HepG2 (cell line): ENCODE results near the gene IGF2BP1. TPM values are rescaled to one million over a fixed set of nuclear protein-coding genes. Genes with fewer than 3 reads are reported as not detected.

Experiments
- AKAP8 ChIP-seq: sonication (generic); formaldehyde crosslinking; IDR thresholded peaks from 2 replicates; pipeline ENCODE4 v1.5.1; 2020; ENCODE audit warnings: mild to moderate bottlenecking, missing genetic modification reagents
- ARID4A ChIP-seq: sonication (generic); formaldehyde crosslinking; IDR thresholded peaks from 2 replicates; pipeline ENCODE4 v1.5.0; 2020; ENCODE audit warnings: mild to moderate bottlenecking, missing genetic modification reagents, borderline replicate concordance
- BRCA1 ChIP-seq: sonication (generic); formaldehyde crosslinking; IDR thresholded peaks from 2 replicates; pipeline ENCODE4 v1.4.0; 2020; ENCODE audit warnings: missing genetic modification reagents
- GATA4 ChIP-seq: sonication (generic); IDR thresholded peaks from 2 replicates; pipeline ENCODE4 v1.6.1; 2016; ENCODE audit warnings: antibody characterized with exemption, low read depth, borderline replicate concordance
- KMT2A ChIP-seq: sonication (generic); formaldehyde crosslinking; IDR thresholded peaks from 2 replicates; pipeline ENCODE4 v1.4.0; 2020; ENCODE audit warnings: missing genetic modification reagents
- MBD4 ChIP-seq: IDR thresholded peaks from 2 replicates; pipeline ENCODE4 v1.6.1; 2012; ENCODE audit warnings: low read length, inconsistent platforms, borderline replicate concordance
- NCOR1 ChIP-seq: fragments of 200-600 bp; sonication (generic); IDR thresholded peaks from 2 replicates; pipeline ENCODE4 v1.7.0; 2017; ENCODE audit warnings: antibody characterized with exemption, low read length, borderline replicate concordance
- PHF5A ChIP-seq: IDR thresholded peaks from one replicate; pipeline ENCODE4 v1.6.1; 2018; ENCODE audit warnings: low read depth, missing genetic modification reagents; ENCODE audit not compliant: unreplicated experiment
- SALL2 ChIP-seq: sonication (generic); formaldehyde crosslinking; IDR thresholded peaks from 2 replicates; pipeline ENCODE4 v1.8.1; 2023; ENCODE audit warnings: mild to moderate bottlenecking, missing genetic modification reagents, inconsistent platforms
- SNAPC4 ChIP-seq: sonication (generic); formaldehyde crosslinking; IDR thresholded peaks from 2 replicates; pipeline ENCODE4 v1.4.0; 2020; ENCODE audit warnings: mild to moderate bottlenecking, missing genetic modification reagents
- SOX13 ChIP-seq, 3 experiments: fragments of 450-650 bp in 1 of 3; sonication (generic) in 1 of 3; formaldehyde crosslinking in 1 of 3; IDR thresholded peaks in 2 of 3; conservative IDR thresholded peaks in 1 of 3; 2 replicates each; pipeline versions ENCODE4 v1.5.0 to v1.6.1; 2016 to 2020; ENCODE audit warnings: antibody characterized with exemption in 1 of 3, mild to moderate bottlenecking in 1 of 3, missing compliant biosample characterization in 1 of 3, missing genetic modification reagents in 1 of 3, moderate library complexity in 1 of 3
- TAF1 ChIP-seq: sonication (generic); formaldehyde crosslinking; IDR thresholded peaks from 2 replicates; pipeline ENCODE4 v1.4.0; 2020; ENCODE audit warnings: missing genetic modification reagents
- THAP11 ChIP-seq: IDR thresholded peaks from 2 replicates; pipeline ENCODE4 v1.6.1; 2016; ENCODE audit warnings: missing biosample characterization, missing genetic modification reagents
- ZNF263 ChIP-seq: sonication (generic); formaldehyde crosslinking; IDR thresholded peaks from 2 replicates; pipeline ENCODE4 v1.4.0; 2020; ENCODE audit warnings: missing genetic modification reagents
- ZNF776 ChIP-seq: sonication (generic); formaldehyde crosslinking; IDR thresholded peaks from 2 replicates; pipeline ENCODE4 v1.4.0; 2020; ENCODE audit warnings: mild to moderate bottlenecking, missing genetic modification reagents
- ZNF782 ChIP-seq: sonication (generic); formaldehyde crosslinking; IDR thresholded peaks from 2 replicates; pipeline ENCODE4 v1.4.0; 2020; ENCODE audit warnings: missing genetic modification reagents, mild to moderate bottlenecking, borderline replicate concordance
- polyA plus RNA-seq, 8 experiments: library from polyadenylated mRNA; depleted of rRNA in 3 of 8; stranded (reverse) in 7 of 8; unstranded in 1 of 8; fragments of >200 nt; fragmentation: Illumina TruSeq in 4 of 8; extraction: Trizol in 4 of 8; gene quantifications; 2 replicates each; pipeline versions ENCODE4 v1.2.1 to v1.2.3, GENCODE V29; 2011 to 2016; ENCODE audit warnings: low read depth in 4 of 8, missing spikeins in 1 of 8, mixed read lengths in 1 of 8; ENCODE audit not compliant: insufficient read depth in 1 of 8
- total RNA-seq, 5 experiments: library from RNA; depleted of rRNA; stranded (reverse); fragments of >200 nt; fragmentation: Illumina TruSeq; extraction: Trizol; gene quantifications; 2 replicates each; pipeline ENCODE4 v1.2.3, GENCODE V29; 2016; ENCODE audit warnings: low read depth in 1 of 5
- TF ChIP-seq, protein P1 (sequence below): sonication (generic); formaldehyde crosslinking; conservative IDR thresholded peaks from 2 replicates; pipeline ENCODE4 v1.5.0; 2020; ENCODE audit warnings: missing genetic modification reagents

Gene IGF2BP1
- total and polyA plus RNA-seq, 2 of the 13 experiments (the other 11 are each of a cell fraction or from before 2014, with no cell fraction given), result 29.7 to 75.1 TPM

GRCh38 chr17:49013311-49014213, 16.4 kb downstream of the IGF2BP1 start (continued):
- TF ChIP-seq ARID4A (CRISPR knock-in tag) (peak; percentile 15; the same call in 1 of the 2 replicates), NCOR1 (peak; percentile 48), TAF1 (CRISPR knock-in tag) (peak; percentile 33; the same call in 1 of the 2 replicates), MBD4 (no peak), GATA4 (no peak), PHF5A (no peak), KMT2A (CRISPR knock-in tag) (no peak), ZNF263 (no peak), SNAPC4 (0 out of 2 replicates have a peak, but pooled peaks have one; percentile 53), ZNF782 (CRISPR knock-in tag) (0 out of 2 replicates have a peak, but pooled peaks have one; percentile 14), THAP11 (CRISPR knock-in tag) (no peak), BRCA1 (CRISPR knock-in tag) (no peak), ZNF776 (CRISPR knock-in tag) (0 out of 2 replicates have a peak, but pooled peaks have one; percentile 47), SALL2 (CRISPR knock-in tag) (no peak), SOX13 (IDR thresholded peaks at IDR 0.05) (no peak), SOX13 (CRISPR knock-in tag; conservative IDR thresholded peaks at IDR 0.05 in 1 of 2, IDR thresholded peaks at IDR 0.05 in 1 of 2) (peak in 1 of 2 experiments; percentile 40; a peak in 2 of 4 replicates), AKAP8 (0 out of 2 replicates have a peak, but pooled peaks have one; percentile 31)
- TF ChIP-seq, protein P1, sequence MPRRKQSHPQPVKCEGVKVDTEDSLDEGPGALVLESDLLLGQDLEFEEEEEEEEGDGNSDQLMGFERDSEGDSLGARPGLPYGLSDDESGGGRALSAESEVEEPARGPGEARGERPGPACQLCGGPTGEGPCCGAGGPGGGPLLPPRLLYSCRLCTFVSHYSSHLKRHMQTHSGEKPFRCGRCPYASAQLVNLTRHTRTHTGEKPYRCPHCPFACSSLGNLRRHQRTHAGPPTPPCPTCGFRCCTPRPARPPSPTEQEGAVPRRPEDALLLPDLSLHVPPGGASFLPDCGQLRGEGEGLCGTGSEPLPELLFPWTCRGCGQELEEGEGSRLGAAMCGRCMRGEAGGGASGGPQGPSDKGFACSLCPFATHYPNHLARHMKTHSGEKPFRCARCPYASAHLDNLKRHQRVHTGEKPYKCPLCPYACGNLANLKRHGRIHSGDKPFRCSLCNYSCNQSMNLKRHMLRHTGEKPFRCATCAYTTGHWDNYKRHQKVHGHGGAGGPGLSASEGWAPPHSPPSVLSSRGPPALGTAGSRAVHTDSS (CRISPR knock-in tag), result no peak
